Measurements from ENCODE around the gene CEP57L1.

CEP57L1 gene

GRCh38 chr6:109096208-109096607 lies 901 bp downstream of the CEP57L1 start:
- TF ChIP-seq CTCF (IDR thresholded peaks at IDR 0.05) = no peak

- TF ChIP-seq CTCF (IDR thresholded peaks at IDR 0.05) = no peak
Measured at GRCh38 chr6:109097661-109098060, 2.4 kb downstream of the CEP57L1 start.

DNA sequence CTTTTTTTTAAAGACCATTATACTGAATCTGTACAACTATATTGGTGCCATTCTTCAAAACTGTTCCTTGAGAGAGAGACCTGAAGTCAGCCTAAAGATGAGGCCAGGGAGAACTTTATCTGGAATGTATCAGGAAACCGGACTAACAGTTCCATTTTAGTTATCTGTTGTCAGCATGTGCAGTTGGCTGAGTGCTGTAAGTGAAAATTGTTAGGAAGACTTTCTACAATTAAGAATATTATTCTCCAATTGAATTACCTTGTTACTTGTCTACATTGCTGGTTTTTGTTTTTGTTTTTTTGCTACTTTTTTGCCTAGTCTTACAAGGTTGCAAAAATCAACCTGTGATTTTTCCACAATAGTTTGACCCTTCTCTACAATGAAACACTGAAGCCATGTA lies 7.5 kb downstream of the CEP57L1 start:
- no peak for TF ChIP-seq CTCF (IDR thresholded peaks at IDR 0.05)

GRCh38 chr6:109103942-109104341 lies 8.6 kb downstream of the CEP57L1 start:
- no peak for TF ChIP-seq CTCF (IDR thresholded peaks at IDR 0.05)

DNA sequence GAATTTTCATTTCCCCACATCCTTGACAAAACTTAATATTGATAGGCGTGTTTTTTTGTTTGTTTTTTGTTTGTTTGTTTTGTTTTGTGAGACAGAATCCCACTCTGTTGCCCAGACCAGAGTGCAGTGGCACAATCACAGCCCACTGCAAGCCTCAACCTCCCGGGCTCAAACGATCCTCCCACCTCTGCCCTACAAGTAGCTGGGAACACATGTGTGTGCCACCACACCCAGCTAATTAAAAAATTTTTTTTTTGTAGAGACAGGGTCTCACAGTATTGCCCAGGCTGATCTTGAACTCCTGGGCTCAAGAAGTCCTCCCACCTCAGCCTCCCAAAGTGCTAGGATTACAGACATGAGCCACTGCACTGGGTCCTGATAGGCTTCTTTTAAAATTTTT lies 9.2 kb downstream of the CEP57L1 start:
- TF ChIP-seq CTCF (IDR thresholded peaks at IDR 0.05) = no peak

DNA sequence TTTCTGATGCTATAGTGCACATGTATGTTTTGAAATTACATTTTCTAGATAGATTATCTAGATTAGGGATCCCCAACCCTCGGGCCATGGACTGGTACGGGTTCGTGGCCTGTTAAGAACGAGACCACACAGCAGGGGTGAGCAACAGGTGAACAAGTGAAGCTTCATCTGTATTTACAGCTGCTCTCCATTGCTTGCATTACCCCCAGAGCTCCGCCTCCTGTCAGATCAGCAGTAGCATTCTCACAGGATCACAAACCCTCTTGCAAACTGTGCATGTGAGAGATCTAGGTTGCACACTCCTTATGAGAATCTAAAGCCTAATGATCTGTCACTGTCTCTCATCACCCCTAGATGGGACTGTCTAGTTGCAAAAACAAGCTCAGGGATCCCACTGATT lies 10.4 kb downstream of the CEP57L1 start:
- TF ChIP-seq CTCF (IDR thresholded peaks at IDR 0.05) = no peak

- TF ChIP-seq CTCF (IDR thresholded peaks at IDR 0.05) = no peak
Measured at GRCh38 chr6:109117346-109118035, 22.2 kb downstream of the CEP57L1 start.

GRCh38 chr6:109118337-109118736 lies 23.0 kb downstream of the CEP57L1 start:
- TF ChIP-seq CTCF (IDR thresholded peaks at IDR 0.05) = no peak
